Dendritic cell treated with granulocyte-macrophage colony-stimulating factor and Interleukin-4, amounts not matched to agents 40 ng/mL and 50 ng/mL, for 4 days (primary cell): ENCODE measurements around the gene PNLIPRP1.

Experiments
- H3K27ac Mint-ChIP-seq: one replicate; pipeline ENCODE4 v1.8.0; 2022; ENCODE audit warnings: mild to moderate bottlenecking, mixed read lengths
- H3K27me3 Mint-ChIP-seq: one replicate; pipeline ENCODE4 v1.8.0; 2022; ENCODE audit warnings: mild to moderate bottlenecking, mixed read lengths
- H3K36me3 Mint-ChIP-seq: one replicate; pipeline ENCODE4 v1.8.0; 2022; ENCODE audit warnings: low read depth, mixed read lengths
- H3K4me1 Mint-ChIP-seq: one replicate; pipeline ENCODE4 v1.8.0; 2022; ENCODE audit warnings: low read depth, mixed read lengths
- H3K4me3 Mint-ChIP-seq: one replicate; pipeline ENCODE4 v1.8.0; 2022; ENCODE audit warnings: mild to moderate bottlenecking, moderate library complexity, mixed read lengths
- H3K9me3 Mint-ChIP-seq: one replicate; pipeline ENCODE4 v1.8.0; 2022; ENCODE audit warnings: mixed read lengths
- intact Hi-C: fragments of 100-400 bp; cut with micrococcal nuclease; formaldehyde crosslinking; loops from one replicate; pipeline ENCODE4 v1.15.0; 2022

PNLIPRP1 gene

DNA sequence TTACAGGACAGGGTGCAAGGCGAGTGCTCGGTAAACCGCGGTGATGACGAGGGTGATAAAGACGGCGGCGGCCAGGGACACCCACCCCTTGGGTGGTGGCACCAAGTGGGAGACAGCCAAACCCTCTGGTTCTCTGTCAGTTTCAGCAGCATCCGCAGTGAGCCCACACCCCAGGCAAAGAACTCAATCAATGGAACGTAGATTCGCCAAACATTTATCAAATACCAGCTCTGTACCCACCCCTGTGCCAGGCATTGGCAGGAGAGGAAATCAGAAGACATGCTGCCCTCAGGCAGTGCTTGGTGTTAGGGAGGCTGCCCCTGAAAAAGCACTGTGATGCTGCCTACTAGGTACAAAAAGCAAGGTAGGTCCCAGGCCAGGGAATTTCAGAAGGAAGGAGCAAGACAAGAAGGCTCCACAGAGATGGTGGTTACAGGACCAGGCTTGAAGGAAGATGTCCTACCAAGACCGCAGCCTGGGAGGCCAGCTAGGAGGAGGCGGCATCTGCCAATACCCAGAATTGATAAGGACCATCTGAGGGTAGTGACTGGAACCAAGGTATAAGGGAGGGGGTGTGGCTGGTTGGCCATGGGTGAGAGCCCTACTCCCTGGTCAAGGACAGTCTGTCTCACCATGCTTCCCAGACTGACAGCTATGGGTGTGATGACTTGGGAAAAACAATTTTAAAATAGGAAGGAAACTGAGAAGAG, 19.8 kb downstream of the PNLIPRP1 start:
- no peak overlapping the region for H3K4me3 Mint-ChIP-seq
- H3K36me3 Mint-ChIP-seq, result no peaks in the 10 kb centered on the region
- no peak overlapping the region for H3K27ac Mint-ChIP-seq
- H3K4me1 Mint-ChIP-seq, result no peaks in the 10 kb centered on the region
- peaks cover 24% of the 10 kb centered on the region for H3K27me3 Mint-ChIP-seq
- intact Hi-C loops, result no loop called here
- H3K9me3 Mint-ChIP-seq, result no peaks in the 10 kb centered on the region

GRCh38 chr10:116611153-116611545, 20.4 kb downstream of the PNLIPRP1 start:
- intact Hi-C loops, result no loop called here
- H3K4me1 Mint-ChIP-seq, result no peaks in the 10 kb centered on the region
- H3K9me3 Mint-ChIP-seq, result no peaks in the 10 kb centered on the region
- H3K36me3 Mint-ChIP-seq, result no peaks in the 10 kb centered on the region
- peaks cover 24% of the 10 kb centered on the region for H3K27me3 Mint-ChIP-seq
- no peak overlapping the region for H3K27ac Mint-ChIP-seq
- no peak overlapping the region for H3K4me3 Mint-ChIP-seq

DNA sequence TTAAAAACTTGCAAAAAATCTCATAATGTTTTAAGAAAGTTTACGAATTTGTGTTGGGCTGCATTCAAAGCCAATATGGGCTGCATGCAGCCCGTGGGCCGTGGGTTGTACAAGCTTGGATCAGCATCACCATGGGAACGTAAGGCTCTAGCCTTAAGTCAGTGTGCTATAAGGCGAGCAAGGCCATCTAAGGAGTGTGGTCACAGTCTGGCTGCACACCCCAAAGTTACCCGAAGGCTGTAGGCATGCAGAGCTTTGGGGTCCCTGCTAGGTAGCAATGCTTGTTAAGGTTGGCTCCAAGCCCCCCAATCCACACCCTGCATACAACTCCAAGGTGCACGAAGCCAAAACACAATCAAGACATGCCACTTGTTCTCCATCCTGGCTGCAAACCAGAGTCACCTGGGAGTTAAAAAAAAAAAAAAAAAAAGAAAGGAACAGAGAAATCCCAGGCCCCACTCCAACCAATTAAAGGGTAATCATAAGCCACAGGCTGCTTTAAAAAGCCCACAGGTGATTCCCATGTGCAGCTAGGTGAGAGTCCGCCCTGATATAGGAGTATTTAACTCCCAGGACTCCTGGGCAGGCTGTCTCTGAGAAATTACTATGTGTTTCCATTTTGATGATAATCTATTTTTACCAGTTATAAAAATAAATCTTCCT, 21.5 kb downstream of the PNLIPRP1 start:
- Mint-ChIP-seq H3K27me3 (peaks cover 24% of the 10 kb centered on the region), H3K36me3 (no peaks in the 10 kb centered on the region), H3K4me3 (no peak overlapping the region), H3K4me1 (no peaks in the 10 kb centered on the region), H3K27ac (no peak overlapping the region), H3K9me3 (no peaks in the 10 kb centered on the region)
- intact Hi-C loops, result no loop called here

DNA sequence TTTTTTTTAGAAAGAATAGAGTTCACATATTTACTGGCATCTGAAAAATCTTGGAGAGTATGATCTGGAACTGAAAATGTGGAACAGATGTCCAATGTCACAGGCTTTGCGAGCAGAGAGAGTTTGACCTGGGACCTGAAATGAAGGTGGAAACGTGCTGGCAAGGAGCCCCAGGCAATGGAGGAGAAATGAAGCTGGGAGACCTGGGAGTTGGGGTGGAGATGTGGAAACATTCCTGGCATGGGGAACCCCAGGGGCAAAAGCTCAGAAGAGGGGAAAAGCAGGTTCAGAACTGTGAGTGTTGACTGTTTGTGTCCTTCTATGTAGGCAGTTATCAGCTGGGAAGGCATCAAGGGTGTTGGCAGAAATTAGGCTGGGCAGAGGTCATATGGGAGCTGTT, 22.7 kb downstream of the PNLIPRP1 start:
- peaks cover 22% of the 10 kb centered on the region for H3K27me3 Mint-ChIP-seq
- no peak overlapping the region for H3K4me3 Mint-ChIP-seq
- H3K4me1 Mint-ChIP-seq, result no peaks in the 10 kb centered on the region
- intact Hi-C loops, result no loop called here
- no peaks in the 10 kb centered on the region for H3K9me3 Mint-ChIP-seq
- no peak overlapping the region for H3K27ac Mint-ChIP-seq
- H3K36me3 Mint-ChIP-seq, result no peaks in the 10 kb centered on the region

DNA sequence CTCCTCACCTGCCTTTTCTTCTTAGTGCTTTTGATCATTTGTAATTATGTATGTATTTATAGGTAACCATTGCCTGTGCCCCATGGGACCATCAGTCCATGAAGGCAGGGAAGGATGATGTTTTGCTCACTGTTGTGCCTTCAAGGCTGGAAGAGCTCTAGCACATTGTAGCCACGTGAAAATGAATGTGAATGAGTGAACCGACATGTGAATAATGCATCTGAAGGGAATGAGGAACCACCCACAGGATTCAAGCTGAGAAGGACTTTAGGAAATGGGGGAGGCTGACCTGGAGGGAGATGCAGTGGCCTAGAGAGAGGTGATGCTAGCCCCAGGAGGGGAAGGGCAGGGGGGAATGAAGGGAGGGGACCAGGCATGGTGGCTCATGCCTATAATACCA, 24.0 kb downstream of the PNLIPRP1 start:
- no peak overlapping the region for H3K27ac Mint-ChIP-seq
- intact Hi-C loops, result no loop called here
- H3K9me3 Mint-ChIP-seq, result no peaks in the 10 kb centered on the region
- H3K27me3 Mint-ChIP-seq, result peaks cover 11% of the 10 kb centered on the region
- H3K4me3 Mint-ChIP-seq, result no peak overlapping the region
- H3K36me3 Mint-ChIP-seq, result no peaks in the 10 kb centered on the region
- no peaks in the 10 kb centered on the region for H3K4me1 Mint-ChIP-seq

DNA sequence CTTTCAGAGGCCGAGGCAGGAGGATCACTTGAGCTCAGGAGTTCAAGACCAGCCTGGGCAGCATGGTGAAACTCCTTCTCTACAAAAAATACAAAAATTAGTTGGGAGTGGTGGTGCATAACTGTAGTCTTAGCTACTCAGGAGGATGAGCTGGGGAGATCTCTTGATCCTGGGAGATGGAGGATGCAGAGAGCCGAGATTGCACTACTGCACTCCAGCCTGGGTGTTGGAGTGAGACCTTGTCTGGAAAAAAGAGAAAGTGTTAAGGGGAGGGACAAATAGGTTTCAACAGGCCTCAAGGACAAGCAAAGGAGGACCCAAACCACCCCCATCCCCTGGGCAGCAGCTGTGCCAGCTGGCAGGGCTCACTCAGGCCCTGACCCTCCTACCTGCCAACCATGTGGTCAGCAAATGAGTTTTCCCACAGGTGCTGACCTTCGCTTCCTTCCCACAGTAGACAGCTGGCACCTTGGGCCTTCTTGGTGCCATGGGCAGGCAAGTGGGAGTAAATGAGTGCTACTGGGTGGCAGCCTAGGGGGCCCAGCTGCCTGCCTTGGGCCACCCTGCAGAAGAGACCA, 24.5 kb downstream of the PNLIPRP1 start:
- no peaks in the 10 kb centered on the region for H3K36me3 Mint-ChIP-seq

DNA sequence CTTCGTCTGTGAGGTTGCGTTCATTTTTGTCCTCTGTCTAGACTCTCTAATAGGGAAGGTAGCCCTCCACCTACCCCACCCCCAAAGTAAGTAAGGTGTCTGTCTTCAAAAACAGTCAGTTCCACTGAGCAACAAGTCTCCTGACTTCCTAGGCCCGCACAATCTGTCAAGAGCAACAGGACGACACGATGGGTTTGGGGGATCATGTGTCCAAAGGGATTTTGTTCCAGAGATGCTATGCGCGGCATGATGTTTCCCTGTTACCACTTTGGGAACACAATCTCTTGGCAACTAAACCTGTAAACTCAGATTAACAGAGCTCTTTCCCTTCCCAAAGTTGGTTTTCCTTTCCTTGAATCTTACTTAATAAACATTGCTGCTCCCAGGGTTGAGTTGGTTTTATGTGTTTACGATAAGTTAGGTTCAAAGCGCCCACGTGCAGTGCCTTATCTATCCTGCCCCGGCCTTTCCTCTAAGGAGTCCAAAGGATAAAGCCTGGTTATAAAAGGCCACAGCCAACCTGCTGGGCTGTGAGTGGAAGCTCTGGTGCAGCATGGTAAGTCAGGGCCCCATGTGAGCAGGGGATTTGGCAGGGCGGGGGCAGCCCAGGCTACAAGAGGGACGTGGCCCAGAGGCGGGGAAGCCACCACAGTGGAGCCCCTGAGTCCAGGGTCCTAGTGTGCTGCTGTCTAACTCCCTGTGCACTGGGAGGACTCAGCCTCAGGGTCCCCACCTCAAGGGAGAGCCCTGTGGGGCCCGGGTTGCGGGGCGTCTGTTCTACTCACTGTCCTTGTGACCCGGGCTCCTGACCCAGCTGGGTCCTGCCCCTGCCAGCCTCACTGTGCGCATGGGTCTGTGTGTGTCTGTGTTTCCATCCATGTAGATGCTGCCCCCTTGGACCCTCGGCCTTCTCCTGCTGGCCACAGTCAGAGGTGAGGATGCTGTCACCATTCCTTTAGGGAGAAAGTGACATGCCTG, 30.0 kb downstream of the PNLIPRP1 start, which contains the start of gene PNLIPRP2:
PNLIPRP2 (plus strand) TSS at position 531 of the 978 bp plus-strand sequence.
- no peak within 1 kb of the TSS for H3K27ac Mint-ChIP-seq
- H3K27me3 Mint-ChIP-seq, result no peaks in the 10 kb centered on the region
- no peaks in the 10 kb centered on the region for H3K9me3 Mint-ChIP-seq
- H3K36me3 Mint-ChIP-seq, result no peaks in the 10 kb centered on the region
- intact Hi-C loops, result no loop called here
- H3K4me1 Mint-ChIP-seq, result no peaks in the 10 kb centered on the region
- H3K4me3 Mint-ChIP-seq, result no peak within 1 kb of the TSS

More for the DNA sequence above, 24.5 kb downstream of the PNLIPRP1 start:
- Mint-ChIP-seq H3K27me3 (peaks cover 6% of the 10 kb centered on the region), H3K9me3 (no peaks in the 10 kb centered on the region), H3K27ac (no peak overlapping the region), H3K4me3 (no peak overlapping the region), H3K4me1 (no peaks in the 10 kb centered on the region)
- intact Hi-C loops, result no loop called here

GRCh38 chr10:116621476-116621875, 30.7 kb downstream of the PNLIPRP1 start:
- Mint-ChIP-seq H3K27me3 (no peaks in the 10 kb centered on the region), H3K4me1 (no peaks in the 10 kb centered on the region), H3K4me3 (no peak overlapping the region), H3K36me3 (no peaks in the 10 kb centered on the region), H3K27ac (no peak overlapping the region), H3K9me3 (no peaks in the 10 kb centered on the region)
- intact Hi-C loops, result no loop called here

- intact Hi-C loops, result no loop called here
- Mint-ChIP-seq H3K27me3 (peaks cover 4% of the 10 kb centered on the region), H3K36me3 (no peaks in the 10 kb centered on the region), H3K27ac (no peak overlapping the region), H3K9me3 (no peaks in the 10 kb centered on the region), H3K4me1 (no peaks in the 10 kb centered on the region), H3K4me3 (no peak overlapping the region)
Measured at GRCh38 chr10:116621934-116622655, 31.3 kb downstream of the PNLIPRP1 start.

DNA sequence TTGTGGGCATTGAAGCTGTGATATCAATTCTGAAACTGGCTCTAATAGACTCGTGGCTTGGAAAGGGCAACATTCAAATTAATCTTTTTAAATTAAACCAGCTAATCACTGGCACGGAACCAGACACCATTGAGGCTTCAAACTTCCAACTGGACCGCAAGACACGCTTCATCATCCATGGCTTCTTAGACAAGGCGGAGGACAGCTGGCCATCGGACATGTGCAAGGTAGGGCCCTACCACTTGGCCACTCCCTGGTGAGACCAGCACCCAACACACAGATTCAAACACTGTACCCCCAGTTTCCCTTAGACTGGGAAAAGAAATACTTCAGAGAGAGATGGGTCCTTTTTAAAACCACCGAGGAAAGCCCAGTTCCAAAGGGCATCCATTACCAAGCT, 35.1 kb downstream of the PNLIPRP1 start:
- no peaks in the 10 kb centered on the region for H3K9me3 Mint-ChIP-seq
- intact Hi-C loops, result no loop called here
- no peak overlapping the region for H3K27ac Mint-ChIP-seq
- H3K4me3 Mint-ChIP-seq, result no peak overlapping the region
- peaks cover 10% of the 10 kb centered on the region for H3K27me3 Mint-ChIP-seq
- H3K4me1 Mint-ChIP-seq, result no peaks in the 10 kb centered on the region
- no peaks in the 10 kb centered on the region for H3K36me3 Mint-ChIP-seq

DNA sequence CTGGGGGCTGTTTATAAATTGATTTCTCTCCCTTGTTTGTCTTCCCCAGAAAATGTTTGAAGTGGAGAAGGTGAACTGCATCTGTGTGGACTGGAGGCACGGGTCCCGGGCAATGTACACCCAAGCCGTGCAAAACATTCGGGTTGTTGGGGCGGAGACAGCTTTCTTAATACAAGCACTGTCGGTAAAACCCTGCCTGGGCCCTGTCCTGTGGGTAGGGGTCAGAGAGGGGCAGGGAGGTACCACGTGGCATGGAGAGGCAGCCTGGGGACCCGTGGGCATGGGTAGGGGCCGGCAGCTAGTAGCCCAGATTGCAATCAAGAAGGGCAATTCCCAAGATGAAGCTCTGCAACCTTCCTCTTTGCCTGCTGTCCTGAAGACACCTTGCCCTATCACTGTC, 36.1 kb downstream of the PNLIPRP1 start:
- H3K4me1 Mint-ChIP-seq, result no peaks in the 10 kb centered on the region
- intact Hi-C loops, result no loop called here
- H3K36me3 Mint-ChIP-seq, result no peaks in the 10 kb centered on the region
- no peak overlapping the region for H3K27ac Mint-ChIP-seq
- no peak overlapping the region for H3K4me3 Mint-ChIP-seq
- H3K27me3 Mint-ChIP-seq, result peaks cover 10% of the 10 kb centered on the region
- H3K9me3 Mint-ChIP-seq, result no peaks in the 10 kb centered on the region

DNA sequence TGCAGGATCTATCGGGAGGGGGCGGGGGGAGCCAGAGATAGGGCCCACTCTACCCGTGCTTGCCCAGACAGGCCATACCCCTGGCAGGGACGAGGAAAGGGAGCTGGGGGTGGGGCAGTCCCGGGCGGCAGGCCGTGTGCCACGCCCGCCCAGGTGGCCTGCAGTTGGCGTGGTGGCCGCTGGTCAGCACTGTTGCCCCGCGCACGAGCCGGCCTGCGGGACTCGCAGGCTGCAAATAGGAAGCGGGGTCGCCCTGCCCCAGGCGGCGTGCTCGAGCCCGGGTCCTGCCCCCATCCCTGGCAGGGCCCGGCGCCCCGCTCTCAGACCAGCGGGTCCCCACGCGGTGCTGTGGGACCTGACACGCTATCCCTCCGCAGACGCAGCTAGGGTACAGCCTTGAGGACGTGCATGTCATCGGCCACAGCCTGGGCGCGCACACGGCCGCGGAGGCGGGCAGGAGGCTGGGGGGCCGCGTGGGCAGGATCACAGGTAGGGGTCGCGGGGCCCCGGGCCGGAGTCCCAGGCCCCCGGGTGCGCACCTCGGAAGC, 36.7 kb downstream of the PNLIPRP1 start:
- peaks cover 10% of the 10 kb centered on the region for H3K27me3 Mint-ChIP-seq
- no peak overlapping the region for H3K4me3 Mint-ChIP-seq
- no peak overlapping the region for H3K27ac Mint-ChIP-seq
- no peaks in the 10 kb centered on the region for H3K9me3 Mint-ChIP-seq
- no peaks in the 10 kb centered on the region for H3K4me1 Mint-ChIP-seq
- no peaks in the 10 kb centered on the region for H3K36me3 Mint-ChIP-seq
- intact Hi-C loops, result no loop called here

DNA sequence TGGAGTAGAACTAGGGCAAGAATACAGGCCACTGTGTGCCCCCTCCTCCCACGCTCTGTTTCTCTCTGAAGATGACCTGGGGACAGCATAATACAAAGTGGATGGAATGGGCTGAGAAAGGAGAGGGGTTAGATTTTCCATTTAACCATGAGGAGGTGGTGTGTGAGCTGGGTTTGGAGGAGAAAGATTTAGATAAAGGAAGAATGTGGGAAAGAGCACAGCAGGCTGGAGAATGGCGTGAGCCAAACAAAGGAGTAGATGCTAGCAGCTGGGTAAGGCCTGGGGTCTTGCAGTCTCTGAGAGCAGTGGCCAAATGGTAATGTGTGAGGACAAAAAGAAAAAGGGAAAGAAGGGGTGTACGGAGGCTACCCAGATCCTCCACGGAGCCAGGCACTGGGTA, 38.6 kb downstream of the PNLIPRP1 start:
- intact Hi-C loops, result no loop called here
- H3K27me3 Mint-ChIP-seq, result peaks cover 12% of the 10 kb centered on the region
- H3K9me3 Mint-ChIP-seq, result no peaks in the 10 kb centered on the region
- no peak overlapping the region for H3K4me3 Mint-ChIP-seq
- no peaks in the 10 kb centered on the region for H3K4me1 Mint-ChIP-seq
- H3K36me3 Mint-ChIP-seq, result no peaks in the 10 kb centered on the region
- H3K27ac Mint-ChIP-seq, result no peak overlapping the region
